IMR-90 (cell line): ENCODE data around the gene ZGLP1. TPM values are rescaled to one million over a fixed set of nuclear protein-coding genes. Genes with fewer than 3 reads are reported as not detected.

Source experiments
- ATAC-seq: fragments of 200-7000 bp; cut with Tn5 transposase; 2 replicates; pipeline ENCODE4 v1.9.1; 2020; ENCODE audit warnings: low read depth, mild to moderate bottlenecking, moderate library complexity
- BruUV-seq: library from RNA; stranded (reverse); fragments of 400-500 nt; replicated peaks from 2 replicates; lab custom pipeline; 2021; lab: Mats Ljungman, UMichigan
- CTCF ChIA-PET: fragments of 300-600 bp; formaldehyde crosslinking; extraction: SDS; loops from one replicate; lab custom pipeline; 2021; ENCODE audit warnings: antibody characterized with exemption; lab: Yijun Ruan, JAX
- POLR2A ChIA-PET: fragments of 300-600 bp; sonication (Branson Sonifier 250); formaldehyde crosslinking; loops from one replicate; lab custom pipeline; 2022; ENCODE audit warnings: antibody characterized with exemption; ENCODE audit not compliant: unreplicated experiment; lab: Charles Lee
- DNase-seq: peaks from one replicate; pipeline ENCODE4 v3.0.0; 2013
- H2AFZ ChIP-seq: replicated peaks from 2 replicates; pipeline ENCODE3; 2013; ENCODE audit warnings: low read length, mild to moderate bottlenecking; ENCODE audit not compliant: poor library complexity
- H2AK5ac ChIP-seq: 2 replicates; pipeline ENCODE4 v1.6.1; 2013; ENCODE audit warnings: low read depth, low read length, inconsistent platforms
- H2AK9ac ChIP-seq: replicated peaks from 2 replicates; pipeline ENCODE3; 2013; ENCODE audit warnings: mild to moderate bottlenecking, low read depth, low read length, moderate library complexity; ENCODE audit not compliant: poor library complexity
- H2BK120ac ChIP-seq: 2 replicates; pipeline ENCODE4 v1.6.1; 2013; ENCODE audit warnings: low read depth, low read length, inconsistent platforms
- H2BK15ac ChIP-seq: 3 replicates; pipeline ENCODE4 v1.6.1; 2013; ENCODE audit warnings: low read depth, low read length, inconsistent platforms
- H2BK20ac ChIP-seq: 2 replicates; pipeline ENCODE4 v1.6.1; 2013; ENCODE audit warnings: low read depth, mild to moderate bottlenecking, inconsistent platforms, low read length, moderate library complexity
- H2BK5ac ChIP-seq: 2 replicates; pipeline ENCODE4 v1.6.1; 2013; ENCODE audit warnings: mild to moderate bottlenecking, low read depth, low read length, inconsistent platforms; ENCODE audit not compliant: poor library complexity, severe bottlenecking
- H3K14ac ChIP-seq: replicated peaks from 2 replicates; pipeline ENCODE4 v1.6.1; 2013; ENCODE audit warnings: low read depth, low read length, inconsistent platforms
- H3K18ac ChIP-seq: 2 replicates; pipeline ENCODE4 v1.6.1; 2013; ENCODE audit warnings: low read depth, low read length, control low read depth
- H3K23ac ChIP-seq: 2 replicates; pipeline ENCODE4 v1.6.1; 2013; ENCODE audit warnings: low read depth, low read length, inconsistent platforms
- H3K27ac ChIP-seq: 2 replicates; pipeline ENCODE4 v1.5.1; 2013; ENCODE audit warnings: mild to moderate bottlenecking, control low read depth, low read length; ENCODE audit not compliant: insufficient read depth
- H3K27me3 ChIP-seq: 2 replicates; pipeline ENCODE4 v1.6.1; 2013; ENCODE audit warnings: low read length; ENCODE audit not compliant: control insufficient read depth, insufficient read depth
- H3K36me3 ChIP-seq: 2 replicates; pipeline ENCODE4 v1.6.1; 2013; ENCODE audit warnings: low read length, mixed read lengths; ENCODE audit not compliant: control insufficient read depth, insufficient read depth
- H3K4ac ChIP-seq: 2 replicates; pipeline ENCODE4 v1.6.1; 2013; ENCODE audit warnings: low read depth, low read length, inconsistent platforms
- H3K4me1 ChIP-seq: 2 replicates; pipeline ENCODE4 v1.6.1; 2013; ENCODE audit warnings: low read length, mixed read lengths; ENCODE audit not compliant: control insufficient read depth, insufficient read depth
- H3K4me2 ChIP-seq: 2 replicates; pipeline ENCODE4 v1.6.1; 2013; ENCODE audit warnings: low read depth, mild to moderate bottlenecking, control low read depth, low read length, moderate library complexity
- H3K4me3 ChIP-seq: 2 replicates; pipeline ENCODE4 v1.5.1; 2013; ENCODE audit warnings: low read depth, mild to moderate bottlenecking, control low read depth, low read length, moderate library complexity; ENCODE audit not compliant: insufficient read depth
- H3K56ac ChIP-seq: 2 replicates; pipeline ENCODE4 v1.6.1; 2013; ENCODE audit warnings: low read length, inconsistent platforms; ENCODE audit not compliant: insufficient read depth; ENCODE audit errors: extremely low read depth
- H3K79me1 ChIP-seq, 2 experiments: 2 replicates each; pipeline ENCODE4 v1.6.1; 2013; ENCODE audit warnings: low read length in 2 of 2, inconsistent platforms in 1 of 2, low read depth in 1 of 2
- H3K9ac ChIP-seq: 2 replicates; pipeline ENCODE4 v1.6.1; 2013; ENCODE audit warnings: low read depth, low read length, control low read depth
- H3K9me1 ChIP-seq: 2 replicates; pipeline ENCODE4 v1.6.1; 2013; ENCODE audit warnings: low read length, inconsistent platforms; ENCODE audit not compliant: insufficient read depth
- H3K9me3 ChIP-seq: 2 replicates; pipeline ENCODE4 v1.6.1; 2013; ENCODE audit warnings: low read length; ENCODE audit not compliant: control insufficient read depth, insufficient read depth
- H4K20me1 ChIP-seq: 2 replicates; pipeline ENCODE4 v1.6.1; 2013; ENCODE audit warnings: low read length, inconsistent platforms; ENCODE audit not compliant: insufficient read depth
- H4K5ac ChIP-seq: 2 replicates; pipeline ENCODE4 v1.6.1; 2013; ENCODE audit warnings: mild to moderate bottlenecking, low read depth, low read length, control low read depth
- H4K8ac ChIP-seq, 2 experiments: 2 replicates each; pipeline ENCODE4 v1.6.1; 2013; ENCODE audit warnings: low read depth in 2 of 2, low read length in 2 of 2, control low read depth in 1 of 2, inconsistent platforms in 1 of 2
- H4K91ac ChIP-seq: 2 replicates; pipeline ENCODE4 v1.6.1; 2013; ENCODE audit warnings: low read depth, low read length, inconsistent platforms; ENCODE audit not compliant: insufficient read depth
- BHLHE40 ChIP-seq: fragments of 150-350 bp; IDR thresholded peaks from 2 replicates; pipeline ENCODE4 v1.6.1; 2016; ENCODE audit warnings: mild to moderate bottlenecking, low read depth, low read length
- CEBPB ChIP-seq: IDR thresholded peaks from 2 replicates; pipeline ENCODE4 v1.6.1; 2012; ENCODE audit warnings: low read depth, low read length, improper control_type of control experiment
- CHD1 ChIP-seq: IDR thresholded peaks from 2 replicates; pipeline ENCODE4 v1.6.1; 2012; ENCODE audit warnings: low read depth, low read length, improper control_type of control experiment
- CTCF ChIP-seq: conservative IDR thresholded peaks from 2 replicates; pipeline ENCODE4 v1.5.1; 2012; ENCODE audit warnings: mild to moderate bottlenecking, low read depth, low read length, improper control_type of control experiment
- ELK1 ChIP-seq: fragments of 150-350 bp; IDR thresholded peaks from 2 replicates; pipeline ENCODE4 v1.6.1; 2016; ENCODE audit warnings: low read depth, mild to moderate bottlenecking, low read length, moderate library complexity, borderline replicate concordance
- FOS ChIP-seq: fragments of 150-350 bp; IDR thresholded peaks from 2 replicates; pipeline ENCODE4 v1.6.1; 2016; ENCODE audit warnings: low read depth, low read length
- MAZ ChIP-seq: IDR thresholded peaks from 2 replicates; pipeline ENCODE4 v1.6.1; 2012; ENCODE audit warnings: low read depth, mild to moderate bottlenecking, low read length, improper control_type of control experiment, moderate library complexity, borderline replicate concordance
- NFE2L2 ChIP-seq: fragments of 150-350 bp; IDR thresholded peaks from 2 replicates; pipeline ENCODE4 v1.6.1; 2016; ENCODE audit warnings: low read depth, mild to moderate bottlenecking, low read length
- RCOR1 ChIP-seq: IDR thresholded peaks from 2 replicates; pipeline ENCODE4 v1.6.1; 2012; ENCODE audit warnings: mild to moderate bottlenecking, low read length, improper control_type of control experiment; ENCODE audit not compliant: insufficient replicate concordance
- RFX5 ChIP-seq: IDR thresholded peaks from 2 replicates; pipeline ENCODE4 v1.8.0; 2012; ENCODE audit warnings: low read depth, mild to moderate bottlenecking, low read length, moderate library complexity
- SMC3 ChIP-seq: fragments of 150-350 bp; IDR thresholded peaks from 2 replicates; pipeline ENCODE4 v1.6.1; 2016; ENCODE audit warnings: low read depth, mild to moderate bottlenecking, antibody characterized with exemption, low read length, moderate library complexity
- USF2 ChIP-seq: fragments of 150-350 bp; IDR thresholded peaks from 2 replicates; pipeline ENCODE4 v1.6.1; 2017; ENCODE audit warnings: mild to moderate bottlenecking, antibody characterized with exemption, low read length, low read depth
- WGBS, 2 experiments: methylation state at CpG; one replicate each; pipeline versions ENCODE4 v1.1.5 to v1.1.7; 2013; ENCODE audit warnings: missing lambda C conversion rate in 2 of 2; ENCODE audit not compliant: insufficient read length in 1 of 2; ENCODE audit errors: extremely low coverage in 2 of 2; 5-methylcytosine and 5-hydroxymethylcytosine counted together
- dilution Hi-C: fragments of 300-500 bp; cut with HindIII; formaldehyde crosslinking; loops from one replicate; pipeline ENCODE4 v1.14.3; 2018; ENCODE audit warnings: low sequenced_read_pairs; ENCODE audit not compliant: unreplicated experiment
- in situ Hi-C: fragments of 300-500 bp; cut with MboI; formaldehyde crosslinking; loops from 3 replicates; pipeline ENCODE4 v1.14.3; 2019; ENCODE audit warnings: low sequenced_read_pairs, inconsistent platforms, mixed read lengths
- intact Hi-C: fragments of 100-400 bp; cut with micrococcal nuclease; formaldehyde crosslinking; loops from 2 replicates; pipeline ENCODE4 v1.10.0; 2022
- polyA plus RNA-seq, 3 experiments: library from polyadenylated mRNA; depleted of rRNA; stranded (reverse); fragments of >200 nt; gene quantifications; 2 replicates each; pipeline ENCODE4 v1.2.3, GENCODE V29; 2012; ENCODE audit warnings: low replicate concordance in 1 of 3
- total RNA-seq: library from RNA; depleted of rRNA; stranded (reverse); fragments of >200 nt; gene quantifications from 2 replicates; pipeline ENCODE4 v1.2.3, GENCODE V29; 2012

The ZGLP1 gene
- total and polyA plus RNA-seq, 2 of the 4 experiments (the other 2 are of a cell fraction), result 0.54 to 3.1 TPM

DNA sequence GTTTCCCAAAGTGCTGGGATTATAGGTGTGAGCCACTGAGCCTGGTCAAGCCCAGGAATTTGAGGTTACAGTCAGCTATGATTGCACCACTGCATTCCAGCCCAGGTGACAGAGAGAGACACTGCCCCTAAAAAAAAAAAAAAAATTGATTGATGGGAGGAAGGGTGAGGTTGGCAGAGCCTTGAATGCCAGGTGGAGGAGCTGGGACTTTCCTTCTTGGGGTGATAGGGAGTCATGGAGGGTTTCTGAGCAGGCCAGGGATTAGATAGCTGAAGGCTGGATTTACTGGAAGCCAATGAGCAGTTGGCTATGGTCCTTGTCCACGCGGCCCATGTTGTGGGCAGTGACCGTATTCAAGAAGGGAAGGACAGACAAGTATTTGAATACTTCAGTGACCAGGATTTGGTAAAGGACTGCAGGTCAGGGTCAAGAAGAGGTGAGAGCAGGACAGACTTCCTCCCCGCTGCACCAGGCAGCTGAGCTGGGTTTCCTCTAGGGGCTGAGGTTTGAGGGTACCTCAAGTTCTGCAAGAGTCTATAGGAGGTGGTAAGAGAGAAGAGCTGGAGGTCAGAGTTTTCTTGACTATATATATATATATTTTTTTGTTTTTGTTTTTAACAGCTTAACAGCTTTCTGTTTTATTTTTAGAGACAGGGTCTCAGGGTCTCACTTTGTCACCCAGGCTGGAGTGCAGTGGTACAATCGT lies 29.7 kb downstream of the ZGLP1 start:
- TF ChIP-seq SMC3 (no peak), MAZ (no peak), CTCF (no peak), RFX5 (no peak), CEBPB (no peak), ELK1 (no peak), NFE2L2 (no peak), FOS (no peak), CHD1 (no peak), RCOR1 (no peak), USF2 (no peak), BHLHE40 (no peak)
- no peak overlapping the region for H2BK5ac ChIP-seq
- ChIA-PET CTCF (interaction anchor here (0.7 kb wide), 1 partner anchor 420 kb away, joined by 3 read pairs; no protein-coding TSS in a partner anchor), POLR2A (no interaction called here)
- H3K27ac ChIP-seq, result no peak overlapping the region
- no TSS peak for BruUV-seq
- 0 out of 2 replicates have a peak overlapping the region, but pooled peaks have one; percentile 8 for H2BK120ac ChIP-seq
- no peaks in the 10 kb centered on the region for H3K27me3 ChIP-seq
- no peaks in the 10 kb centered on the region for H3K9me3 ChIP-seq
- H2AK5ac ChIP-seq, result no peak overlapping the region
- no peak overlapping the region for H2BK15ac ChIP-seq
- ATAC-seq (no peak), DNase-seq (no peak)
- H3K4me1 ChIP-seq, result peaks cover 5% of the 10 kb centered on the region
- H3K18ac ChIP-seq, result no peak overlapping the region
- H2AK9ac ChIP-seq, result no peak overlapping the region
- in situ Hi-C loops (no loop called here), dilution Hi-C loops (no loop called here), intact Hi-C loops (no loop called here)
- H3K4me2 ChIP-seq, result no peak overlapping the region
- H4K8ac ChIP-seq, result no peak overlapping the region
- H2BK20ac ChIP-seq, result no peak overlapping the region
- H3K56ac ChIP-seq, result no peak overlapping the region
- H3K36me3 ChIP-seq, result no peaks in the 10 kb centered on the region
- H3K9me1 ChIP-seq, result peaks cover 5% of the 10 kb centered on the region; the same call in 1 of the 2 replicates
- no peak overlapping the region for H3K4me3 ChIP-seq
- H2AFZ ChIP-seq, result no peak overlapping the region
- H3K9ac ChIP-seq, result no peak overlapping the region
- H4K20me1 ChIP-seq, result no peaks in the 10 kb centered on the region
- no peaks in the 10 kb centered on the region for H3K79me1 ChIP-seq
- 100% methylated on average over 3 of the region's 5 CpGs; no CpG with 5 or more reads in 1 of the 2 experiments for WGBS, 2 experiments
- no peak overlapping the region for H3K14ac ChIP-seq
- H4K5ac ChIP-seq, result no peak overlapping the region
- no peak overlapping the region for H3K23ac ChIP-seq
- H3K4ac ChIP-seq, result peak overlapping the region; percentile 2; the same call in 1 of the 2 replicates
- H4K91ac ChIP-seq, result no peak overlapping the region
